HT1080 (cell line): ENCODE measurements around the gene MIDN. TPM values are rescaled to one million over a fixed set of nuclear protein-coding genes. Genes with fewer than 3 reads are reported as not detected.

Experiments
- DNase-seq: peaks from one replicate; pipeline ENCODE4 v3.0.0-alpha.2; 2015; ENCODE audit warnings: low read depth
- total RNA-seq: library from RNA; depleted of rRNA; stranded (reverse); fragments of >200 nt; shearing (Covaris generic); gene quantifications from 2 replicates; pipeline ENCODE4 v1.2.3, GENCODE V29; 2014

Gene MIDN
- total RNA-seq, 1 experiment from 2014 or later = 10.1 TPM

- DNase-seq = no peak
Observed at GRCh38 chr19:1280636-1281568, 32.5 kb downstream of the MIDN start.

GRCh38 chr19:1281569-1282287 is 33.3 kb downstream of the MIDN start:
- DNase-seq = no peak

GRCh38 chr19:1282588-1283206 is 34.3 kb downstream of the MIDN start:
- DNase-seq = no peak

- DNase-seq = no peak
Observed at GRCh38 chr19:1283207-1283916, 35.0 kb downstream of the MIDN start.

GRCh38 chr19:1283917-1284292 is 35.5 kb downstream of the MIDN start:
- no peak for DNase-seq

GRCh38 chr19:1284293-1284978 is 36.1 kb downstream of the MIDN start:
- DNase-seq = no peak

GRCh38 chr19:1284979-1285736 is 36.8 kb downstream of the MIDN start:
- no peak for DNase-seq

GRCh38 chr19:1285737-1286360 is 37.5 kb downstream of the MIDN start, which contains the start of gene EFNA2:
Gene EFNA2, plus strand, starts transcription at chr19:1285873. Its CDS starts 296 bp downstream, at chr19:1286169.
- no peak for DNase-seq

- DNase-seq = no peak
Observed at GRCh38 chr19:1286487-1287353, 38.3 kb downstream of the MIDN start.

GRCh38 chr19:1287354-1288225 is 39.2 kb downstream of the MIDN start:
- no peak for DNase-seq

GRCh38 chr19:1288226-1288612 is 39.8 kb downstream of the MIDN start:
- no peak for DNase-seq

- DNase-seq = no peak
Observed at GRCh38 chr19:1288833-1289685, 40.7 kb downstream of the MIDN start.

- DNase-seq = no peak
Observed at GRCh38 chr19:1289686-1290025, 41.3 kb downstream of the MIDN start.

GRCh38 chr19:1290196-1290702 is 41.9 kb downstream of the MIDN start:
- DNase-seq = no peak

GRCh38 chr19:1290703-1291651 is 42.6 kb downstream of the MIDN start:
- DNase-seq = no peak
